Measurements from ENCODE around the gene EXD3.

The EXD3 gene

DNA sequence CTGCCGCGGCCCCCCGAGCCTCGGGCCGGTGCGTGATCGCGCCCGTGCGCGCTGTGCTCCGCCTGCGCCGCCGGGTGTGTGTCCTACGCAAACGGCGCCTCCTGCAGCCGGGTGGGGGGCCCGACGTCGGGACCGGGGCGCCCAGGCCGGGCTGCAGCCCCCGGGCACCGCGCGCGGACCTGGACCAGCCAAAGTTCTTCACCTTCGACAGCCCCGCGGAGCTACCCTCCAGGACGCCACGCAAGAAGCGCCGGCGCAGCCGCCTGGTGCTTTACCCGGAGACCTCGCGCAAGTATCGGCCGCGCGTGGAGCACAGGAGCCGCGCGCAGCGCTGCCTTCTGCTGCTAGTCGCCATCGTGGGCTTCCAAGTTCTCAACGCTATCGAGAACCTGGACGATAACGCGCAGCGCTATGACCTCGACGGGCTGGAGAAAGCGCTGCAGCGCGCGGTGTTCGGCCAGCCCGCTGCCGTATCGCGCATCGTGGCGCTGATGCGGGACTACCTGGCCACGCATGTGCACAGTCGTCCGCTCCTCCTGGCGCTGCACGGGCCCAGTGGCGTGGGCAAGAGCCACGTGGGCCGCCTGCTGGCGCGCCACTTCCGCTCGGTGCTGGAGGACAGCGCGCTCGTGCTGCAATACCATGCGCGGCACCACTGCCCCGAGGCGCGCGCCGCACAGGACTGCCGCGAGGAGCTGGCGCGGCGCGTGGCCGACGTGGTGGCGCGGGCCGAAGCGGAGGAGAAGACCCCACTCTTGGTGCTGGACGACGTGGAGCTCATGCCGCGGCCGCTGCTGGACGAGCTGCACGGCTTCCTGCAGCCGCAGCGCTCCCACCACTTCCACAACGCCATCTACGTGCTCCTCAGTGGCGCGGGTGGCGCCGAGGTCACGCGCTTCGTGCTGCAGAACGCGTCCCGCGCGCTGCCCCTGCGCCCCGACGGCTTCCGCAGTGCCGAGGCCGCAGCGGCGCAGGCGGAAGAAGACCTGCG, 143.9 kb downstream of the EXD3 start:
- no peak for DNase-seq

DNA sequence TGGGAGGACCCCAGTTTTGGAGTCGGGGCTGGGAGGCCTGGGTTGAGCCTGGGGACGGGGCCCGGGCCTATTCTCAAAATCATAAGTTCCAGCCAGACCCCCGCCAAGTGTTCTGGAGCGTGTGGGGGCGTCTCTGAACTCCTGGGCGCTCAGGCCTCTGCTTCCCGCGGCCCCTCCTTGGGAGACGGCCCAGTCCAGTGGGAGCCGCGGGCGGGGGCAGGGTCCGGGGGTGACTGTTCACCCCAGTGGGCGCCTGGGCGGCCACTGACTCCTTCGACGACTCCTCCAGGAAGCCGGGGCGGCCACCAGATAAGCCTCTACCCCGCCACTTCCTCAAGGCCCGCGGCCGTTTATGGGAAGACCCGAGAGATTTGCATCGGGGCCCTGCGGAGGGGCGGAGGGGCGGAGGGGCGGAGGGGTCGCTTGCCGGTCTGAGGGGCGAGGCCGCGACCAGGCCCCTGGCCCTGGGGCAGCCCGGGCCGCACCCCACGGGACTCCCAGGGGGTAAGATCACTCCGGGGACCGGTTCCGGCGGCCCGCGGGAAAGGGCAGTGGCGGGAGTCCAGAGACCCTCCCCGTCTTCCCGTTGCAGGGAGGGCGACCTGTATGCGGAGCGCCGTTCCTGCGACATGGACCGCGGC, 144.8 kb downstream of the EXD3 start:
- no peak for DNase-seq

DNA sequence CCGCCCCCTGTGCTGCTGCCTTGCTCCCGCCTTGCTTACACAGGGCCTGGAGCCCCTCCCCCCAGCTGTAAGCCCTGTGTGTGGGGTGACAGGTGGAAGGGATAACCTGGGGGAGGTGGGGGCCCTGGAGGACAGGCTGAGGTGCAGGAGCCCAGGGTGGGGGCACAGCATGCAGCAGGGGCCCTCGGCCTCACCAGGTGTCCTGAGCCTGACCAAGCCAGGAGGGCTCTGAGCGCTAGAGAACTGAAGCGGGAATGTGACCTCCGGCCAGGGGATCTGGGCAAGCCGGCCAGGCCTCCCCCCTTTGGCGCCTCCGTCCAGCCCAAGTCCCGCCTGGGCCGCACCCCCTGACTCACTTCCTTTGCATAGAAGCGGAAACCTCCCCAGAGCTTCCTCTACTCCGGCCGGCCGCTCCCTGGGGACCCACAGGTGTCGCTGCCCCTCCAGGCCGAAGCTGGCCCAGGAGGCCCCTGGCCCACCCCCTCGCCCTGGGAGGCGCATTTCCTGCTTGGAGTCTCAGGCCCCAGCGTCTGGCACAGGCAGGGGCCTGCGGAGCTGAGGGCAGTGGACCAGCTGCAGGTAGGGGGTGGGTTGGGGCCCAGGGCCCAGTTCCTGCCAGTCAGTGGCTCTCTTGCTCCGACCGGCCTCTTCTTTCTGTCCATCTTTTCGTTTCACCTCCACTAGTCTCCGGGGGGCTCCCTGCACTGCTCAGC, 145.5 kb downstream of the EXD3 start, which contains the start of gene TOR4A:
Gene TOR4A (plus strand): TSS at position 398 of the 713 bp plus-strand sequence. CDS start 964 bp downstream, outside the sequence.
- DNase-seq, result peak; percentile 94

DNA sequence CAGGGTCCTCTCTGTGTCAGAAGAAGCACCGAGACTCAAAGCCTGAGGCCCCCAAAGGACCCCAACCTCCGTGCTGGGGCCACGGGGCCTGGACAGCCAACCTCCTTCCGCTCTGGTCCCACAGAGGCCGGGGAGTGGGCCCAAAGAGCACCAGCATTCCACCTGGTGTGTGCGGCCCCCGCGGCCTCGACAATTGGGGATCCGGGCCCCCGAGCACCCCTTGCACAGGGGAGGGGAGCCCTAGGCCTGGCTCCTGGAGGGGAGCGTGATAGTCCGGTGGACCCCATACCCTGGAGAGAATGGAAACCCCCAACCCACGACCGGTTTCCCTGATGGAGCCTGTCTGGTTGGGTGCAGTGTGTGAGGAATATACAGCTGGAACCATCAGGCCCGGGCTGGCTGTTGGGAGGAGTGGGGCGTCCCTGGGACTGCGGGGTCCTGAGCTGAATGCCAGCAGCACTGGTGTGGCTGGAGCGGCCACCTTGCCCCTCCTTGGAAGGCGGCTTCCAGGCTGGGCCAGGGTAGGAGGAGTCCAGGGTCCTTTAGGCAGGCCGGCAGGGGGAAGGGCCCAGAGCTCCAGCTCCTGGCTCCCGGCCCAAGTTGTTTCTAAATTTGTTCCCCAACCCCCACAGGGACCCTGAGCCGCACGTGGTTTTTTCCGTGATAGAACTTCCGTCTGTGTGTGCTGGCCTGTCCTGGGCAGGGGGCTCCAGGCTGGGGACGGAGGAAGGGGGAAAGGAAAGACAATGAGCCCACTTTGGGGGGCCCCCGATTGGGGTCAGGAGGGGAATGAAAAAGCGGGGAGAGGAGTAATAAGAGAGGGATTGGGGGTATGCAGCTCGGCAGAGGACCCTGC, 146.3 kb downstream of the EXD3 start:
- DNase-seq, result peak; percentile 33

DNA sequence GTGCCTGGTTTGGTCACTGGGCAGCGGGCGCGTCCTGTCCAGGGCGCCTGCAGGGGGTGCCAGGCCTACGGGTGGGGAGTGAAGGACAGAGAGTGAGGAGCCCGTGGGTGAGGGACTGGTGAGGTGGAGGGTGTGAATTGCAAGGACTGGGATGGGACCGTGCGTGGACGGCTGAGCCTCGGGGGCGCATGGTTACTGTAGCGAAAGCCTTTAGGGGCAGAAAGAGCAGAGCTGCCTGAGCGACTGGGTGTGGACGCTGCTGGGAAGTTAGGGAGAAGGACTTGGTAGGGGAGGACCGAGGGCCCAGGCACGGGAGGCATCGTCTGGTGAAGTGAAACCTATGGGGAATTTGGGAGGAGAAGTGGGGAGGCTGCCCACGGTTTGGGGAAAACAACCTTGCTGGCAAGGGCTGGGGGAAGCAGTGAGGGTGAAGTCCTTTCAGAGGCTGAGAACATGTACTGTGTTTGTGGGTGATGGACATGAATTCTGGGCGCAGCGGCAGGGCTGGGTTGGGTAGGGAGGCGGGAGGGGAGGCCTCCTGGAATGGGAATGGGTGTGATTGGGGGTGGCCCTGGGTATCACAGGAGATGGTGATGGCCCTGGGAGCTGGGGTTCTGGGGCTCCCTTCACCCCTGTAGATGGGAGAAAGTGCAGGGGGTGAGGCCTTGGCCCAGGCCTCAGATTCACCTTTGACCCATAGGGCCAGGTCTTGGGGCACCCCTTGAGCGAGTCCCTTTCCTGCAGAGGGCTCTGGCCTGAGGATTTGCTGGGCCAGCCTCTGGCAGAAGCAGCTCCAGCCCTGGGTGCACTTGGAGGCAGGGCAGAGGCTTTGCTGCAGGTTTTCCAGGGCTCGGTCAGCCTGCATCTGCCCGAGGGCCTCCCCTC, 147.1 kb downstream of the EXD3 start:
- DNase-seq, result no peak

DNA sequence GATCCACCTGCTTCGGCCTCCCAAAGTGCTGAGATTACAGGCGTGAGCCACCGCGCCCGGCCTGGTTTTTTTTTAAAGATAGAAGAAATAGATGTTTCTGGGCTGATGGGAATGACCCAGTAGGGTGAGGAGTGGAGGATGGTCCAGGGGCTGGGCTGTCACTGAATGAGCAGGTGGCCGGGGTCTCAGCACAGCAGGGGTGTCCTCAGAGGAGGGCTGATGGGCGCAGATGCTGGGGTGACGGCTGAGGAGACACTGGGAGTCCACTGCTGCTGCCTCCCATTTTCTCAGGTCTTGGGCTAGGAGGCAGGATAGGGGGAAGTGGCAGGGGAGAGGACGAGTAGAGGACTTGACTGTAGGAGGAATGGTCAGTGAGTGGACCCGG, 147.8 kb downstream of the EXD3 start:
- no peak for DNase-seq

DNA sequence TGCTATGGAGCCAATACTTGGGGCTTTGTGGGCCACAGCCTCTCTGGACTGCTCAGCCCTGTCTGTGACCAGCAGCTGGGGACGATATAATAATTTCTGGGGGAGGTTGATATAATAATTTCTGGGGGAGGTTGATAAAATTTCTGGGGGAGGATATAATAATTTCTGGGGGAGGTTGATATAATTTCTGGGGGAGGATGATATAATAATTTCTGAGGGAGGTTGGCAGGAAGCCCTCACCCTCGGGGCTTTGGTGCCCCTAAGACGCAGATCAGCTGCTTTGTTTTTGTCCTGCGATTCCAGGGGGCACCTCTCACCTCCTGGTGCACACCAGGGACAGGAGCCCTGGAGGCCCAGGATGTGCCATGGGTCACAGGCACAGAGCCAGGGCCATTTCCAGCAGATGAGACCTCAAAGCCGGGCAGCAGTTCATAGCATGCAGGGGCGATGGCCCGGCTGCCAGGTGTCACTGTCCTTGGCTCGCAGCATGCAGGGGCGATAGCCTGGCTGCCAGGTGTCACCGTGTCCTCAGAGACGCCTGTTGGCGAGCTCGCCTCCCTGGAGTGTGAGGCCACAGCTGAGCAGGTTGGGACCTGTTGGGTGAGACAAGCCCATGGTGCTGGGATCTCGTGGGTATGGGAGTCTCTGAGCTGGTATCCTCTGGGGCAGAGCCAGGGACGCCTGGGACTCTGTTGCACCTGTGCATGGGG, 149.2 kb downstream of the EXD3 start:
- no peak for DNase-seq

DNA sequence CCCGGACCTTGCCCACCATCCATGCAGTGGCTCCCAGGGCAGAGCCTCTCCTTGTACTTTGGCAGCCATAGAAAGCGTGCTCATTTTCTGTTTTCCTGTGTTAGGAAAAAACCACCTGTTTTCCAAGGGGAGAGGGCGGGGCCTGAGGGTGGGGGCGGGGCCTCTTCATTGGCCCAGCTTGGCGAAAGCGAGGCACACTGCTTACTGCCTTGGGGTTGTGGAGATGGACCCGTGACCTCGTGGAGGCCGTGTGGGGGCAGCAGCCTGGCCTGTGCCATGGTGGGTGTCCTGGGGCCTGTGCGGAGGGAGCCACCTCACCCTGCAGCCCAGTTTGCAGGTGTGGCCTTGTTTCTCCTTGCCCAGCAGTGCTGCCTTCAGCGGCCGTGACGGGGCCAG, 149.9 kb downstream of the EXD3 start:
- DNase-seq, result no peak

DNA sequence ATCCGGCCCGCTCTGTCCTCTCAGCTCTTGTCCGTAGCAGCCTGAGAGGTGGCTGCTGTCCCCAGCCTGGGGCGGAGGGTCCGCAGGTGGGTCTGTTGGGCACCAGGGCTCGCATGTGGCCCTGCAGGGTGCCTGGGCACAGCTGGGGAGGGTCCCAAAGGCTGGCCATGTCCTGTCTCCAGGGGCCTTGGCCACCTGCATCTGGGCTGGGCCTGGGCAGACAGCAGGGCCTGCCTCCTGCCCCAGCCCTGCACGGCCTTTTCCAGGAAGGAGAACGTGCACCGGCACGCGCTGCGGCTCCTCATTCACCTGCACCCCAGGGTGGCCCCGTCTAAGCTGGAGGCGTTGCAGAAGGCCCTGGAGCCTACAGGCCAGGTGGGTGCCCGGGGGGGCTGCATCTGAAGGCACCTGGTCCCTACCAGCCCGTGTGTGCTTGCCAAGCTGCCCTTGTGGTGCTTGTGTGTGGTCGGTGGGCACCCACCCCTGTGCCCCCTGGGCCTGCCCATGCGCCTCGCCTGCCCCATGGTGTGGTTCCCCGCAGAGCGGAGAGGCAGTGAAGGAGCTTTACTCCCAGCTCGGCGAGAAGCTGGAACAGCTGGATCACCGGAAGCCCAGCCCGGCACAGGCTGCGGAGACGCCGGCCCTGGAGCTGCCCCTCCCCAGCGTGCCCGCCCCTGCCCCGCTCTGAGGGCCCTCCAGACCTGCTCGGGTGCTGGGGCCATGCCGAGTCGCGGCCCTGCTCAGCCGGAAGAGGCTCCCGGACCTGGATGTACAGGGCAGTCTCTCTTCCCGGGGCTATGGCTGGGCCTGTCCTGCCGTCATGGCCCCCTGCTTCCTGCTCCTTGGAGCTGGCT, 150.5 kb downstream of the EXD3 start:
- DNase-seq, result no peak

DNA sequence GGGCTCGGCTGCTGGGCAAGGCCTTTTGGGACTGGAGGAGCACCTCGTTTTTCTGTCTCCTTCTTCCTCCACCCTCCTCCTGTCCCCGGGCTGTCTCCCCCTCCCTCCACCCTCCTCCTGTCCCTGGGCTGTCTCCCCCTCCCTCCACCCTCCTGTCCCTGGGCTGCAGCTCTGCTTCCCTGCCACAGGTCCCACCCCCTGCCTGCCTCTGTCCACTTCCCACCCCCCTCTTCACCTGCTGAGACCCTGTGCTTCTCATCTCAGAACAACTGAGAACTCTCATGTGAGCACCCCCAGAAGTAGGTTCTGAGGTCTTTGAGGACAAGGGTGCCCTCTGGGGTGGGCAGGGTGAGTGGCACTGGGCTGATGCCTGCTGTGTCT, 151.3 kb downstream of the EXD3 start:
- no peak for DNase-seq

DNA sequence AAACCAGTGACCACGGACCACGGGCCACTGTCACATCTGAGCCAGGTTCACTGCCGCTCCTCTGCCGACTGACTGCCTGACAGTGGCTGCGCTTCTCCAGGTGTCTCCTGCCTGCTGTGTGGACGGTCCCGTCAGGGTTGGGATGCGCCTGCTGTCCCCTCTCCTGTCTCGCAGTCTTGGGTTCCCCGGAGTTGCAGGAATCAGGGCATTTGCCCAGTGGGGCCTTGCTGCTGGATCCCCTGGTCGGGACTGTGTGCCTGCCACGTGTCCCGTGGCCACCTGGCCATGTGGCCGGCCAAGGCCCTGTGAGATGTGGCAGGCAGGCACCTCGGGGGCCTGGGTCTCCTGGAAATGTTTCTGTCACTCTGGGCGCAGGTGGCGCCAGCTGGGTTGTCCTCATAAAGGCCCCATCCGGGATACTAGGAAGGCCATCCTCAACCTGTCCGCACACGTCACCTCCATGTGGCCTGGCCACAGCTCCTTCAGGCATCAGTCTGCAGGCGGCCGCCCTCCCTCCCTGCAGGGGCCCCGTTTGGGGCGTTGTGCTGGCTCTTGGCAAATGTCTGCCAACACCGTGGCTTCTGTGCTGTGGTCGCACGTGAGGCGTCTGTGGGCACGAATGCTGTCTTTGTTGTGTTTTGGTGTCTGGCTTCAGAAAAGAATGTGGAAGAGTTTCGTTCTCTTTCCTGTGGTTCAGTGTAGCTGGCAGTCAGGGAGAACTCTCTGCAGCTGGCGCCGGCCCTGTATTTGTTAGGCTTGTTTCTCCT, 151.8 kb downstream of the EXD3 start:
- DNase-seq, result no peak

DNA sequence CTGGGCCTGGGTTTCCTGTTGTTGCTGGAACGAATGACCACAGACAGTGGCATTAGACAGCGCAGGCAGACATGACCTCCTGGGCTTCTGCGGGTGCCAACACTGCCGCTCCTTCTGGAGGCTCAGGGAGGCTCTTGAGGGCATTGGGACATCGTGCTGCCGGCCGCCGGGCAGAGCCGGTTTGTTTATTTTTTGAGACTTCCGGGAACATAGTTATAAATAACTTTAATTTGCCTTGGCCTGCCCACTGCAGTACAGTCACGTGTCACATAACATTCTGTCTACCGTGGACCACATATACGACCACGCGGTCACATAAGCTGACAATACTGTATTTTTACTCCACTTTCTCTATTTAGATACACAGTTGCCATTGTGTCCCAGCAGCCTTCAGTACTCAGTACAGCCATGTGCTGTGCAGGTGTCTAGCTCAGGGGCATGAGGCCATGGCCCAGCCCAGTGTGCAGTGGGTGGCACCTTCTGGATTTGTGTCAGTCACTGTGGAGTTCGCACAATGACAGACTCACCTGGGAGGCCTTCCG, 153.7 kb downstream of the EXD3 start:
- no peak for DNase-seq

DNA sequence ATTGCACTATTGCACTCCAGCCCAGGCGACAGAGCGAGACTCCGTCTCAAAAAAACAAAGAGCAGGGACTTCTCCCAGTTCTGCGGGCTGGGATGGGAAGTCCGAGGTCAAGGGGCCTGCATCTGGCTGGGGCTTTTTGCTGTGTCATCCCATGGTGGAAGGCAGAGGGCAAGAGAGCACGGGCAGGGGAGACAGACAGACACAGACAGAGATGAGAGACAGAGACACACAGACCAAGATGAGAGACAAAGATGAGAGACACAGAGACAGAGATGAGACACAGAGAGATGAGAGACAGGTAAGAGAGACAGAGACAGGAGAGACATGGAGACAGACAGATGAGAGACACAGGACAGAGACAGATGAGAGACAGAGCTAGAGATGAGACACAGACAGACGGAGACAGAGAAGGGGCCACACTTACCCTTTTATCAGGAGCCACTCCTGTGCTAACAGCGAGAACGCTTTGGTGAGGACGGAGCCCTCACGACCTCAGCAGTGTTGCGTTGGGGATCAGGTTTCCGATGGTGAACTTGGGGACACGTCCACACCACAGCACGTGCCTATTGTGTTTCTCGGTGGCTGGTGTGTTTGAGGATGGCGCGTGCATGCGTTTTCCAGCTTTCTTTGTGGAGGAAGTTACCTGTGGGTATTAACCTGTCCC, 154.3 kb downstream of the EXD3 start:
- no peak for DNase-seq

DNA sequence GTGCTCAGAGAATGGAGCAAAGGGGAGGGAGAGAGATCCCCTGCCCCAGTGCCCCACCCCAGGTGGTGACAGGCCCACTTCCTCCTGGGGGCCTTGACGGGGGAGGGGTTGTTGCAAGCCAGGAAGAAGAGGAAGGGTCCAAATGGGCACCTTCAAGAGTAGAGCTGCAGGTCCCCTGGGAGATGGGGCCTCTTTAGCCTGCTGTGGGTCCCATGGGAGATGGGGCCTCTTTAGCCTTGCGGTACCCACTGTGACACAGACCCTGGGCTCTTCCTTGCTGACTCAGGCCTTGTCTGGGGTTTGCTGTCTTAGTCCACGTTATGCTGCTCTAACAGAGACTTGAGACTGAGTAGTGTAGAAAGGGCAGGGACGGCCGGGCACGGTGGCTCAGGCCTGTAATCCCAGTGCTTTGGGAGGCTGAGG, 155.0 kb downstream of the EXD3 start:
- DNase-seq, result no peak

DNA sequence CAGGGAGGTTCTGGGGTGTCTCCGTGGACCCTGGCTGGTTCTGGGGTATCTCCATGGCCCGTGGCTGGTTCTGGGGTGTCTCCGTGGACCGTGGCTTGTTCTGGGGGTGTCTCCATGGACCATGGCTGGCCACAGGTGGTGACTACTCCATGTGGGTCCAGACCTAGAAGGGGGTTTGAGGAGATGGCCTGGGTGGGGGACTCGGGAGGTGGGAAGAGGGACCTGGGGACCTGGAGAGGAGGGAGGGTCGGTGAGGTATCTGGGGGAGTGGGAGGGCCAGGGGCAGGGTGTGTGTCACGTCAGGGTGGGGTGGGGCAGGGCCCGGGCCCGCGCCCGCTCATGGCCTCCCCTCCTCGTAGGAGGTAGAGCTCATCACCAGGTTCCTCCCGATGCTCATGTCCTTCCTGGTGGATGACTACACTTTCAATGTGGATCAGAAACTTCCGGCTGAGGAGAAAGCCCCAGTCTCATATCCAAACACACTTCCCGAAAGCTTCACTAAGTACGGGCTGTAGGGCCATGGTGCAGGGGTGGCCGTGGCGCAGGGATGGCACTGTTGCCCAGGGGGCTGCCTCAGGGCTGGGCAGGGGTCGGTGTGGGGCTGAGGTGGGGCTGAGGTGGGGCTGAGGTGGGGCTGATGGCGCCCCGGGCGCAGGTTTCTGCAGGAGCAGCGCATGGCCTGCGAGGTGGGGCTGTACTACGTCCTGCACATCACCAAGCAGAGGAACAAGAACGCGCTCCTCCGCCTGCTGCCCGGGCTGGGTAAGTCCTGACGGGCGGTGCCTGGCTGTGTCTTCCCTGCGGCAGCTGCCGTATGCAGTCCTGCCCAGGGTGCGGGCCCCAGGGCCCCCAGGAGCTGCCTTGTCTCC, 156.1 kb downstream of the EXD3 start:
- DNase-seq, result no peak

DNA sequence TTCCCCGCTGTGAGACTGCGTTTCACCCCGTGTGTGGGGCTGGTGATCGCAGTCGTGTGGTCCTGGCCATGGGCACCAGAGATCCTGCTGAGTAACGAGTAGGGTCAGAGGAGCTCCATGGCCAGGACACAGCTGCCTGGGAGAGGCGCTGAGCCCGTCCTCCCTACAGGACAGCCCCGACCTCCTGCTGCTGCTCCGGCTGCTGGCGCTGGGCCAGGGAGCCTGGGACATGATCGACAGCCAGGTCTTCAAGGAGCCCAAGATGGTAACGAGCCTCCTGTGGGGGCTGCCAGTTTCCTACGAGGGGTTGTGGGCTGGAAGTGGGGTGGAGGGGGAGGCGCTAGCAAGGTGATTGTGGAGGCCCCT, 156.8 kb downstream of the EXD3 start:
- DNase-seq, result no peak

DNA sequence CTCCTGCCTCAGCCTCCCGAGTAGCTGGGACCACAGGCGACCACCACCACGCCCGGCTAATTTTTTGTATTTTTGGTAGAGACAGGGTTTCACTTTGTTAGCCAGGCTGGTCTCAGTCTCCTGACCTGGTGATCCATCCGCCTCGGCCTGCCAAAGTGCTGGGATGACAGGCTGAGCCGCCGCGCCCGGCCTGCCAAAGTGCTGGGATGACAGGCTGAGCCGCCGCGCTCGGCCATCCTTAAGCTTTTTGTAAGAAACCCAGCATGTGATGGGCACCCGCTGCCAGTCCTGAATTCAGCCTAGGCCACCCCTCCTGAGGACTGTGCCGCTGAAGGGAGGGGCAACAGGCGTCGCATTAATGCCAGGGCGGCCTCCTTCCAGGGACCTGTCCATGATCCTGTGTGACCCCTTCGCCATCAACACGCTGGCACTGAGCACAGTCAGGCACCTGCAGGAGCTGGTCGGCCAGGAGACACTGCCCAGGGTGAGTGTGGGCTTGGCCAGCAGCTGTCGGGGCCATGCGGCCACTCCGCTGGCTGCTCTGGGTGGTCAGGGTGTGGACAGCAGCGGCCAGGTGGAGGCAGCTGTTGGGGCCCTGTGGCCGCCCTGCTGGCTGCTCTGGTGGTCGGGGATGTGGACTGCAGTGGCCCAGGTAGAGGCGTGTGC, 157.3 kb downstream of the EXD3 start:
- no peak for DNase-seq

Data from NCI-H226 (cell line).